T47D (cell line): ENCODE results near the gene COL3A1.

Experiments
- DNase-seq, 2 experiments: peaks; one replicate each; pipeline versions ENCODE4 v3.0.0 to v3.0.0-alpha.2; 2011 to 2012; ENCODE audit warnings: low read depth in 1 of 2, low spot score in 1 of 2
- JUND ChIP-seq: IDR thresholded peaks from 2 replicates; pipeline ENCODE4 v1.6.1; 2012; ENCODE audit warnings: low read depth
- in situ Hi-C: cut with HindIII; loops from 2 replicates; pipeline ENCODE4 v1.10.0; 2016; ENCODE audit warnings: low sequenced_read_pairs, low pct_unique_long_range_greater_than_20kb

Gene COL3A1

GRCh38 chr2:188979187-188980114 is 5.3 kb downstream of the COL3A1 start:
- TF ChIP-seq JUND = no peak
- DNase-seq = no peak
- in situ Hi-C loops = no loop called here

GRCh38 chr2:188983427-188984064 is 9.4 kb downstream of the COL3A1 start:
- no peak for TF ChIP-seq JUND
- in situ Hi-C loops = no loop called here
- peak in 1 of 2 experiments; percentile 7 for DNase-seq

- in situ Hi-C loops = no loop called here
- no peak for TF ChIP-seq JUND
- DNase-seq = peak in 1 of 2 experiments; percentile 6
These were observed 9.9 kb downstream of the COL3A1 start for GRCh38 chr2:188984065-188984491.

GRCh38 chr2:188984680-188985079 is 10.5 kb downstream of the COL3A1 start:
- DNase-seq = no peak
- in situ Hi-C loops = no loop called here
- no peak for TF ChIP-seq JUND

- in situ Hi-C loops = no loop called here
- DNase-seq = no peak
- no peak for TF ChIP-seq JUND
These were observed 12.7 kb downstream of the COL3A1 start for GRCh38 chr2:188986839-188987238.

- no peak for TF ChIP-seq JUND
- DNase-seq = no peak
- in situ Hi-C loops = no loop called here
These were observed 19.1 kb downstream of the COL3A1 start for GRCh38 chr2:188993247-188993646.

- TF ChIP-seq JUND = no peak
- no peak for DNase-seq
- in situ Hi-C loops = no loop called here
These were observed 23.1 kb downstream of the COL3A1 start for GRCh38 chr2:188997263-188997662.

- no peak for DNase-seq
- no peak for TF ChIP-seq JUND
- in situ Hi-C loops = no loop called here
These were observed 26.0 kb downstream of the COL3A1 start for GRCh38 chr2:189000221-189000620.

- no peak for TF ChIP-seq JUND
- in situ Hi-C loops = no loop called here
- DNase-seq = no peak
These were observed 27.9 kb downstream of the COL3A1 start for GRCh38 chr2:189002079-189002478.

- DNase-seq = no peak
- in situ Hi-C loops = no loop called here
- TF ChIP-seq JUND = no peak
These were observed 34.5 kb downstream of the COL3A1 start for GRCh38 chr2:189008555-189009262.

GRCh38 chr2:189010536-189010935 is 36.4 kb downstream of the COL3A1 start:
- DNase-seq = no peak
- in situ Hi-C loops = no loop called here
- TF ChIP-seq JUND = no peak

GRCh38 chr2:189012351-189012750 is 38.2 kb downstream of the COL3A1 start:
- in situ Hi-C loops = no loop called here
- TF ChIP-seq JUND = no peak
- no peak for DNase-seq

GRCh38 chr2:189013031-189013430 is 38.9 kb downstream of the COL3A1 start:
- no peak for DNase-seq
- TF ChIP-seq JUND = no peak
- in situ Hi-C loops = no loop called here
